ENCODE measurements around the gene DDX20.

GRCh38 chr1:111716333-111716732 is 39.4 kb upstream of the DDX20 start:
- no peak for TF ChIP-seq EZH2 (IDR thresholded peaks at IDR 0.05; ENCODE audit: insufficient read depth, poor library complexity, severe bottlenecking)
- TF ChIP-seq EZH2phosphoT487 (IDR thresholded peaks at IDR 0.05; ENCODE audit: insufficient read depth, low read depth), result no peak
